Neural progenitor cell (in vitro differentiated cells): ENCODE data around the gene SMC3. TPM values are rescaled to one million over a fixed set of nuclear protein-coding genes. Genes with fewer than 3 reads are reported as not detected.

ENCODE experiments used
- DNase-seq: peaks from one replicate; pipeline ENCODE4 v3.0.0-alpha.2; 2016; ENCODE audit warnings: low spot score
- H2AFZ ChIP-seq: fragments of 200-600 bp; sonication (generic); replicated peaks from 2 replicates; pipeline ENCODE4 v1.6.1; 2016; ENCODE audit warnings: antibody characterized with exemption
- H3F3A ChIP-seq: fragments of 200-600 bp; sonication (generic); 2 replicates; pipeline ENCODE4 v1.6.1; 2016; ENCODE audit warnings: antibody characterized with exemption, low read depth
- H3K27ac ChIP-seq: fragments of 200-600 bp; sonication (generic); 2 replicates; pipeline ENCODE4 v1.5.1; 2016; ENCODE audit warnings: mild to moderate bottlenecking
- H3K27me3 ChIP-seq: fragments of 200-600 bp; sonication (generic); 2 replicates; pipeline ENCODE4 v1.6.1; 2016; ENCODE audit warnings: mild to moderate bottlenecking, moderate library complexity
- H3K36me3 ChIP-seq: fragments of 200-600 bp; sonication (generic); 2 replicates; pipeline ENCODE4 v1.5.1; 2016
- H3K4me1 ChIP-seq: fragments of 200-600 bp; sonication (generic); 2 replicates; pipeline ENCODE4 v1.6.1; 2016; ENCODE audit warnings: mixed run types
- H3K4me2 ChIP-seq: fragments of 200-600 bp; sonication (generic); 2 replicates; pipeline ENCODE4 v1.6.1; 2016
- H3K4me3 ChIP-seq: fragments of 200-600 bp; sonication (generic); 2 replicates; pipeline ENCODE4 v1.5.1; 2016
- H3K79me2 ChIP-seq: fragments of 200-600 bp; sonication (generic); 2 replicates; pipeline ENCODE4 v1.6.1; 2016; ENCODE audit warnings: low read depth
- H3K9ac ChIP-seq: fragments of 200-600 bp; sonication (generic); 2 replicates; pipeline ENCODE4 v1.6.1; 2016
- H3K9me3 ChIP-seq: fragments of 200-600 bp; sonication (generic); 2 replicates; pipeline ENCODE4 v1.5.1; 2016; ENCODE audit warnings: low read depth
- H4K20me1 ChIP-seq: fragments of 200-600 bp; sonication (generic); 2 replicates; pipeline ENCODE4 v1.6.1; 2016; ENCODE audit warnings: low read depth
- H3K27ac Mint-ChIP-seq: 3 replicates; pipeline ENCODE4 v1.8.0; 2021; ENCODE audit warnings: mixed read lengths
- H3K27me3 Mint-ChIP-seq: 2 replicates; pipeline ENCODE4 v1.8.0; 2022; ENCODE audit warnings: low read depth, mild to moderate bottlenecking, inconsistent platforms, moderate library complexity, mixed read lengths; ENCODE audit not compliant: insufficient read depth
- H3K36me3 Mint-ChIP-seq: 3 replicates; pipeline ENCODE4 v1.8.0; 2021; ENCODE audit warnings: mixed read lengths
- H3K4me1 Mint-ChIP-seq: 3 replicates; pipeline ENCODE4 v1.8.0; 2021; ENCODE audit warnings: mixed read lengths
- H3K4me3 Mint-ChIP-seq: 3 replicates; pipeline ENCODE4 v1.8.0; 2021; ENCODE audit warnings: mild to moderate bottlenecking, moderate library complexity, mixed read lengths
- H3K9me3 Mint-ChIP-seq: 3 replicates; pipeline ENCODE4 v1.8.0; 2020; ENCODE audit warnings: mixed read lengths
- EZH2 ChIP-seq: fragments of 200-600 bp; sonication (generic); IDR thresholded peaks from 2 replicates; pipeline ENCODE4 v1.6.1; 2017; ENCODE audit warnings: antibody characterized with exemption, mild to moderate bottlenecking, moderate library complexity
- EZH2phosphoT487 ChIP-seq: fragments of 200-600 bp; sonication (generic); IDR thresholded peaks from 2 replicates; pipeline ENCODE4 v1.6.1; 2017; ENCODE audit warnings: antibody characterized with exemption
- total RNA-seq: library from RNA; depleted of rRNA; stranded (reverse); fragments of >200 nt; gene quantifications from 2 replicates; pipeline ENCODE4 v1.2.3, GENCODE V29; 2015; ENCODE audit warnings: low replicate concordance
- TF ChIP-seq, protein P1 (sequence below): fragments of 200-600 bp; sonication (generic); IDR thresholded peaks from 2 replicates; pipeline ENCODE4 v1.5.1; 2017; ENCODE audit warnings: antibody characterized with exemption, mild to moderate bottlenecking

SMC3 gene
- total RNA-seq, 1 donor from 2014 or later = 109 TPM

DNA sequence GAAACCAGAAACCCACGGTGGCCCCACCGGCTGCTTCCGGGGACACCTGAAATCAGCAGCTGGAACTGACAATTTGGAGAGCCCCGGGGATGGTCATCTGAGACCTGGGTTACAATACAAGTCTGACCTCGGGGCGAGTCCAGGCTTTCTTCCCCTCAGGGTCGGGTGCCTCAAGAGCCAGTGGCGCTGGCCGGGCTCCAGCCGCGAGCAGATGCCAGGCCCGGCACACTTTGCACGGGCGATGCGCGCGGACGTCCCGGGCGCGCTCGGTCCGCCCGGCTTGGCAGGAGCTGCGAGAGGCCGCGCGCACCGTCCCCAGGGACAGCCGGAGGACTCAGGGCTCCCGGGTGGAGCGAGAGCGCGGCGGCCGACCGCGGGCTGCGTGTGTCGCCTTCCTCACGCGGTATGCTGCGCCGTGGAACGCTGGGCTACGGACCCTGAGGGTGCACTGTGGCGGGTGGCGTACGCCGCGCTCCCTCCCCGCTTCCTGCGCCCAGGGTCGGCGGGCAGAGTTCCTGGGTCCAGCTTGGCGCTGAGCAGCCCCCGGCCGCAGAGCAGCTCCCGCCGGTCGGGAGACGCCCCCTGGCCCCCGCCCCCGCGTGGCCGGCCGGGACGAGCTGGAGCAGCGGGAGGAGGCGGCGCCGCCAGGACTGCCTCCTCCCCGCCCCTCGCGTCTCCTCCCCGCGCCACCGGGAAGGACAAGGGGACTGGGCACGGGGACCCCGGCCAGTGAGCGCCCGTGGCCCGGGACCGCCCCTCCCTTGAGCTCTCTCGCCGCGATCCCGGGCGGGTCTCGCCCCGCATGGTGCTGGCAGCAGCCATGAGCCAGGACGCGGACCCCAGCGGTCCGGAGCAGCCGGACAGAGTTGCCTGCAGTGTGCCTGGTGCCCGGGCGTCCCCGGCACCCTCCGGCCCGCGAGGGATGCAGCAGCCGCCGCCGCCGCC, 76.4 kb downstream of the SMC3 start, which contains the start of gene RBM20:
RBM20 (plus strand) TSS at position 684 of the 945 bp plus-strand sequence; CDS start at position 803, 119 bp downstream.
- Histone ChIP-seq H3F3A (peaks cover 24% of the 10 kb centered on the region), H2AFZ (peak within 1 kb of the TSS; percentile 86), H3K27ac (no peak within 1 kb of the TSS), H3K4me2 (peak within 1 kb of the TSS; percentile 90), H3K36me3 (no peaks in the 10 kb centered on the region), H3K79me2 (no peaks in the 10 kb centered on the region), H3K27me3 (peaks cover 87% of the 10 kb centered on the region), H3K9me3 (no peaks in the 10 kb centered on the region), H4K20me1 (peaks cover 17% of the 10 kb centered on the region), H3K9ac (no peak within 1 kb of the TSS), H3K4me3 (peak within 1 kb of the TSS; percentile 69), H3K4me1 (peaks cover 13% of the 10 kb centered on the region)
- peak; percentile 62 for TF ChIP-seq EZH2
- TF ChIP-seq, protein P1, sequence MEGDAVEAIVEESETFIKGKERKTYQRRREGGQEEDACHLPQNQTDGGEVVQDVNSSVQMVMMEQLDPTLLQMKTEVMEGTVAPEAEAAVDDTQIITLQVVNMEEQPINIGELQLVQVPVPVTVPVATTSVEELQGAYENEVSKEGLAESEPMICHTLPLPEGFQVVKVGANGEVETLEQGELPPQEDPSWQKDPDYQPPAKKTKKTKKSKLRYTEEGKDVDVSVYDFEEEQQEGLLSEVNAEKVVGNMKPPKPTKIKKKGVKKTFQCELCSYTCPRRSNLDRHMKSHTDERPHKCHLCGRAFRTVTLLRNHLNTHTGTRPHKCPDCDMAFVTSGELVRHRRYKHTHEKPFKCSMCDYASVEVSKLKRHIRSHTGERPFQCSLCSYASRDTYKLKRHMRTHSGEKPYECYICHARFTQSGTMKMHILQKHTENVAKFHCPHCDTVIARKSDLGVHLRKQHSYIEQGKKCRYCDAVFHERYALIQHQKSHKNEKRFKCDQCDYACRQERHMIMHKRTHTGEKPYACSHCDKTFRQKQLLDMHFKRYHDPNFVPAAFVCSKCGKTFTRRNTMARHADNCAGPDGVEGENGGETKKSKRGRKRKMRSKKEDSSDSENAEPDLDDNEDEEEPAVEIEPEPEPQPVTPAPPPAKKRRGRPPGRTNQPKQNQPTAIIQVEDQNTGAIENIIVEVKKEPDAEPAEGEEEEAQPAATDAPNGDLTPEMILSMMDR = no peak
- peak; percentile 56 for TF ChIP-seq EZH2phosphoT487
- peak; percentile 82 for DNase-seq
- peaks cover 45% of the 10 kb centered on the region for H3K4me1 Mint-ChIP-seq
- no peak within 1 kb of the TSS for H3K27ac Mint-ChIP-seq
- peaks cover 27% of the 10 kb centered on the region for H3K27me3 Mint-ChIP-seq
- H3K9me3 Mint-ChIP-seq = no peaks in the 10 kb centered on the region
- H3K36me3 Mint-ChIP-seq = no peaks in the 10 kb centered on the region
- H3K4me3 Mint-ChIP-seq = peak within 1 kb of the TSS; percentile 92

DNA sequence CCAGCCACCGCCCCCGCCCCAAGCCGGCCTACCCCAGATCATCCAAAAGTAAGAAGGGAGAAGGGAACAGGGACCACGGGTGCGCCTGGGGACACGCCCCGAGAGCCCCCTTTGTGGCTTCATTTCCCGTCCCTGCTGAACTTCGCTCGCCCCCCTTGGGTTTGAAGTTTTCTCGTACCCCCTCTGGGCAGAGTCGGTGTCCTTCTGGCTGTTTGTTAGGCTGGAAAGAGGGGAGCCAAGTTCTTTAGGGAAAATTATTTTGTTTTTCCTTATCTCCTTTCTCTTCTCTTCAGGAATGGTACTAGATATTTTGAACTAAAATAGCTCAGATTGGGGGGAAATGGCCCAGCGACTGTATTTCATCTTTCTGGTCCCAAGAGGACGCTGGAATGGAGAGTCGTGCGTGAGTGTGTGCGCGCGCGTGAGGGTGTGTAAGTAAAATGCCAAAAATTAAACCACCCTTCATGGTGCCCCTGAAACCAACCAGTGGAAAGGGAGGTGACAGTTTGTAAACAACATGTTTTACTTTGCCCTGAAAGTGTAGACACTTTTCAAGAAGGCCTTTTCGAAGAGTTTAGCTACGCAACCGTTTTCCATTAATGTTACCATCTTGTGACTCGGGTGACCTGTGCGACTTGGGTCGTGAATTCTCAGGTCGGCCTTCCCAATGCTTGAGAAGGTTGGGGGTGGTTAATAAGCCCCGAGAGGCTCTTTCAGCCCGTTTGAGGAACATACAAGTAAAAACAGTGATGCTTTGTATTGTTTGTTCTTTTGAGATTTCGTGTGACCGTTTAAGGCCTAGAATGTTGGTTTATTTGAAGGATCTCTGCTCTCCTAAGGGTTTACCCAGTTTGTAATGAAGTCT, 77.3 kb downstream of the SMC3 start:
- peak overlapping the region; percentile 86 for H2AFZ ChIP-seq
- peak overlapping the region; percentile 90 for H3K4me2 ChIP-seq
- H3K79me2 ChIP-seq = no peaks in the 10 kb centered on the region
- H3K4me3 Mint-ChIP-seq = peak overlapping the region; percentile 87
- H3K9me3 Mint-ChIP-seq = no peaks in the 10 kb centered on the region
- peak; percentile 34 for TF ChIP-seq EZH2
- peak; percentile 64 for TF ChIP-seq EZH2phosphoT487
- TF ChIP-seq, protein P1 = no peak
- no peaks in the 10 kb centered on the region for H3K36me3 Mint-ChIP-seq
- no peaks in the 10 kb centered on the region for H3K36me3 ChIP-seq
- no peaks in the 10 kb centered on the region for H3K9me3 ChIP-seq
- no peak overlapping the region for H3K9ac ChIP-seq
- peaks cover 24% of the 10 kb centered on the region for H3F3A ChIP-seq
- H3K4me3 ChIP-seq = peak overlapping the region; percentile 69
- H3K4me1 ChIP-seq = peaks cover 21% of the 10 kb centered on the region
- peaks cover 27% of the 10 kb centered on the region for H3K27me3 Mint-ChIP-seq
- H3K27me3 ChIP-seq = peaks cover 88% of the 10 kb centered on the region
- no peak overlapping the region for H3K27ac ChIP-seq
- DNase-seq = peak; percentile 27
- H3K4me1 Mint-ChIP-seq = peaks cover 53% of the 10 kb centered on the region
- no peak overlapping the region for H3K27ac Mint-ChIP-seq
- H4K20me1 ChIP-seq = peaks cover 17% of the 10 kb centered on the region

DNA sequence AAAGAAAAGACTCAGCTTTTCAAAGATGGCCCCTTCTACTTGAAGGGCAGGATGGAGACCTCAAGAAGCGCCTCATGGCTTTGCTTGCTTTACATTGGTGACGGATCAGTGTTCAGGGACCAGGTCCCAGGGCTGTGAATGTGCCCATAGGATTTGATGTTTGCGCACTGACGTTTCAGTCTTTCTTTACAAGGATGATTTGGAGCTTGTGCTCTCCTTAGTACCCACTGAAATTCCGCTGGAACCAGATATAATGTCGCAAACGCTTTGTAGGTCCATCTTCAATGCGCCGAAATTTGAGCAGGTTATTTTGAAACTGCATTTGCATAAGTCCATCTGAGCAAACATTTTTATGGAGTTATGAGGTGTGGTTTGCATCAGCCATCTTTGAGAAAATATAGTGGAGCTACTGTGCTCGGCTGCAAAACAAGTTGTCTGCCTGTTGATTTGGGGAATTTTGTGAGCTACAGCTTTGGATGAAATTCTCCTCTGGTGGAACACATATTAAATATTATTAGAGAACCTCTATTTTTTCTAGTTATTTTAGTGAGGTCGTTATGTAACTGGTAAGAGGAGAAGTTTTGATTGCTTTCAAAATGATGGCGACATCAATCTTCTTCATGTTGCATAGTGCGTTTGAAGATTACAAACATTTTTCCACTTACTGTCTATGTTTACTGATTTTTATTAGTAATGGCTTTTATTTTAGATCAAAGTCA, 79.1 kb downstream of the SMC3 start:
- Mint-ChIP-seq H3K27ac (no peak overlapping the region), H3K4me1 (peaks cover 57% of the 10 kb centered on the region)
- peaks cover 18% of the 10 kb centered on the region for H3K4me1 ChIP-seq

More for the DNA sequence above, 79.1 kb downstream of the SMC3 start:
- Mint-ChIP-seq H3K36me3 (no peaks in the 10 kb centered on the region), H3K9me3 (no peaks in the 10 kb centered on the region), H3K27me3 (peaks cover 24% of the 10 kb centered on the region), H3K4me3 (no peak overlapping the region)
- H3K9ac ChIP-seq = no peak overlapping the region
- peaks cover 17% of the 10 kb centered on the region for H4K20me1 ChIP-seq
- H3F3A ChIP-seq = peaks cover 16% of the 10 kb centered on the region
- H3K27ac ChIP-seq = no peak overlapping the region
- H3K27me3 ChIP-seq = peaks cover 74% of the 10 kb centered on the region
- no peak for DNase-seq
- H3K4me2 ChIP-seq = no peak overlapping the region
- no peak overlapping the region for H2AFZ ChIP-seq
- no peak for TF ChIP-seq EZH2
- no peak for TF ChIP-seq EZH2phosphoT487
- TF ChIP-seq, protein P1 = no peak
- no peaks in the 10 kb centered on the region for H3K9me3 ChIP-seq
- no peaks in the 10 kb centered on the region for H3K36me3 ChIP-seq
- no peaks in the 10 kb centered on the region for H3K79me2 ChIP-seq
- no peak overlapping the region for H3K4me3 ChIP-seq
